PC-9 (cell line): ENCODE results near the gene SH3GL1. TPM values are rescaled to one million over a fixed set of nuclear protein-coding genes. Genes with fewer than 3 reads are reported as not detected.

Experiments used
- BruUV-seq: library from RNA; stranded (reverse); fragments of 400-500 nt; replicated peaks from 2 replicates; lab custom pipeline; 2021; lab: Mats Ljungman, UMichigan
- CTCF ChIA-PET: fragments of 300-600 bp; sonication (Branson Sonifier 250); formaldehyde crosslinking; loops from one replicate; lab custom pipeline; 2022; ENCODE audit warnings: antibody characterized with exemption; lab: Charles Lee
- POLR2A ChIA-PET: fragments of 300-600 bp; sonication (Branson Sonifier 250); formaldehyde crosslinking; loops from one replicate; lab custom pipeline; 2022; ENCODE audit warnings: antibody characterized with exemption; ENCODE audit not compliant: unreplicated experiment; lab: Charles Lee
- DNase-seq, 2 experiments: peaks; one replicate each; pipeline versions ENCODE4 v3.0.0 to v3.0.0-alpha.2; 2015 to 2022; ENCODE audit warnings: mixed read lengths in 1 of 2
- H2AFZ ChIP-seq: fragments of 200-600 bp; sonication (generic); 2 replicates; pipeline ENCODE4 v1.8.1; 2017; ENCODE audit warnings: antibody characterized with exemption
- H3F3A ChIP-seq: fragments of 200-600 bp; sonication (generic); 2 replicates; pipeline ENCODE4 v1.8.1; 2017; ENCODE audit warnings: antibody characterized with exemption, mild to moderate bottlenecking, low read depth; ENCODE audit not compliant: insufficient read depth
- H3K27ac ChIP-seq: fragments of 200-600 bp; sonication (generic); 2 replicates; pipeline ENCODE4 v1.6.1; 2016; ENCODE audit warnings: mixed run types
- H3K27me3 ChIP-seq: fragments of 200-600 bp; sonication (generic); 2 replicates; pipeline ENCODE4 v1.6.1; 2016; ENCODE audit warnings: low read depth, mixed run types; ENCODE audit not compliant: insufficient read depth
- H3K36me3 ChIP-seq: fragments of 200-600 bp; sonication (generic); 2 replicates; pipeline ENCODE4 v1.6.1; 2016; ENCODE audit warnings: low read depth, mixed run types
- H3K4me1 ChIP-seq: fragments of 200-600 bp; sonication (generic); replicated peaks from 2 replicates; pipeline ENCODE4 v1.6.1; 2016; ENCODE audit warnings: mixed run types; ENCODE audit not compliant: insufficient read depth
- H3K4me2 ChIP-seq: fragments of 200-600 bp; sonication (generic); 2 replicates; pipeline ENCODE4 v1.6.1; 2017; ENCODE audit warnings: mixed run types
- H3K4me3 ChIP-seq: fragments of 200-600 bp; sonication (generic); 2 replicates; pipeline ENCODE4 v1.6.1; 2016; ENCODE audit warnings: mixed run types
- H3K79me2 ChIP-seq: fragments of 200-600 bp; sonication (generic); 2 replicates; pipeline ENCODE4 v1.6.1; 2017; ENCODE audit warnings: low read depth, mixed run types
- H3K9me2 ChIP-seq: fragments of 200-600 bp; sonication (generic); 2 replicates; pipeline ENCODE4 v1.8.1; 2017; ENCODE audit warnings: mild to moderate bottlenecking; ENCODE audit not compliant: insufficient read depth
- H3K9me3 ChIP-seq: fragments of 200-600 bp; sonication (generic); 2 replicates; pipeline ENCODE4 v1.8.1; 2016; ENCODE audit warnings: low read depth; ENCODE audit not compliant: insufficient read depth
- H4K20me1 ChIP-seq: fragments of 200-600 bp; sonication (generic); 2 replicates; pipeline ENCODE4 v1.8.1; 2017; ENCODE audit not compliant: insufficient read depth
- EZH2 ChIP-seq: fragments of 200-600 bp; sonication (generic); IDR thresholded peaks from 2 replicates; pipeline ENCODE4 v1.8.0; 2017; ENCODE audit warnings: antibody characterized with exemption, low read depth
- intact Hi-C: fragments of 100-400 bp; cut with micrococcal nuclease; formaldehyde crosslinking; loops from one replicate; pipeline ENCODE4 v1.10.0; 2022; ENCODE audit not compliant: unreplicated experiment
- total RNA-seq: library from RNA; stranded (reverse); gene quantifications from 2 replicates; pipeline ENCODE4 v1.2.3, GENCODE V29; 2021
- TF ChIP-seq, protein P1 (sequence below): fragments of 200-600 bp; sonication (generic); conservative IDR thresholded peaks from 2 replicates; pipeline ENCODE4 v1.6.1; 2017; ENCODE audit warnings: mixed run types, antibody characterized with exemption, mild to moderate bottlenecking, moderate library complexity

SH3GL1 gene
- total RNA-seq, 1 experiment from 2014 or later = 49.2 TPM

DNA sequence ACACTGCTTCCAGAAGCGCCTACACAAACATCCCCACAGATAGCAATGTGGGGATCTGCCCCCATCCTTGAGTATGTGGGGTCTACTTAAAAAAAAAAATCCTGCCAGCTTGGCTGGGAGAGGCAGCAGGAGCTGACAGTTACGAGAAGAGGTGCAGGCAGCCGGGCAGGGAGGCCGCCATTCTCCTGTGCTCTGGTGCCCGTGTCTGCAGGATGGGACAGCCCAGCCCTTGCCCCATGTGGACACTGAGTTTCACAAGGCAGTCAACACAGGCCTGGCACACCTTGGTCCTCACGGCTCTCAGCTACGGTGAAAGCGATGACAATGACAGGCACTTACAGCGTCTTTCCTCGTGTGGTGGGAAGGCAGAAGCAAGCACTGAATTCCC, 33.0 kb downstream of the SH3GL1 start:
- DNase-seq = no peak
- Histone ChIP-seq H4K20me1 (no peaks in the 10 kb centered on the region), H3K79me2 (peaks cover 1% of the 10 kb centered on the region; the same call in 1 of the 2 replicates), H3K27ac (no peak overlapping the region), H3K27me3 (no peaks in the 10 kb centered on the region), H3K4me2 (no peak overlapping the region), H3K9me3 (no peaks in the 10 kb centered on the region), H3K36me3 (no peaks in the 10 kb centered on the region), H3K4me1 (no peaks in the 10 kb centered on the region), H3K4me3 (no peak overlapping the region), H3F3A (no peaks in the 10 kb centered on the region), H2AFZ (no peak overlapping the region), H3K9me2 (no peaks in the 10 kb centered on the region)
- no peak for TF ChIP-seq EZH2
- ChIA-PET CTCF (no interaction called here), POLR2A (no interaction called here)
- intact Hi-C loops = no loop called here
- BruUV-seq = no TSS peak

DNA sequence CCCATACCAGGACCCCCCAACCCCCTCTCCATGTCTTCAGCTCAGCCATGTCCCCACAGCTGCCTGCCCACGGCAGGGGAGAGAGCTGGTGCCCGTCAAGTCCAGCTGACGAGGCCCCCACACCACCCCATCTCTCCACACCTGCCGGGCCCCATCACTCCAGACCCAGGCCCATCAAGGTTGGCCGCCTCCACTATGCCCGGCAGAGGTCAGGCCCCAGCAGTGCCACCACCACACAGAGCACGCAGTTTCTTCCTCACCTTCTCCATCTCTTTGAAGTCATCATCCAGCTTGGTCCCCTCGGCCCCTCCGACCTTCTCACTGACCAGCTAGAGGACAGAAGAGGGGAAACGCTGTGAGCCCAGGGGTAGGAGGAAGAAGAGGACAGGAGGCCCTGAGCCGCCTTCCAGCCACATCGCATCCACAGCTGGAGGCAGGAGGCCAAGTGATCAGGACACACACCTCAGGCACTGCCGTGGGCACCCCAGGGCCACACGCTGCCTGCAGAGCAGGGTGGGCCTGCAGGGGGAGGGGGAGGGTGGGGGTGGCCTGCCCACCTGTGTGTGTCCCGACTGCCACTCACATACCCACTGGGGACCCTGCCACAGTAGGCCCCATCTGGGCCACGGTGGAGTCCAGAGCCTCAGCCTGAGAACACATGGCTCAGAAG, 33.5 kb downstream of the SH3GL1 start:
- no peak overlapping the region for H3K27ac ChIP-seq
- no peaks in the 10 kb centered on the region for H3K36me3 ChIP-seq
- no peaks in the 10 kb centered on the region for H3K27me3 ChIP-seq
- ChIA-PET POLR2A (no interaction called here), CTCF (no interaction called here)
- no peaks in the 10 kb centered on the region for H3K9me3 ChIP-seq
- no peaks in the 10 kb centered on the region for H3F3A ChIP-seq
- intact Hi-C loops = no loop called here
- H3K4me2 ChIP-seq = no peak overlapping the region
- no peaks in the 10 kb centered on the region for H3K4me1 ChIP-seq
- no peak for DNase-seq
- H2AFZ ChIP-seq = no peak overlapping the region
- no peak overlapping the region for H3K4me3 ChIP-seq
- BruUV-seq = no TSS peak
- no peaks in the 10 kb centered on the region for H3K79me2 ChIP-seq
- no peak for TF ChIP-seq EZH2
- TF ChIP-seq, protein P1, sequence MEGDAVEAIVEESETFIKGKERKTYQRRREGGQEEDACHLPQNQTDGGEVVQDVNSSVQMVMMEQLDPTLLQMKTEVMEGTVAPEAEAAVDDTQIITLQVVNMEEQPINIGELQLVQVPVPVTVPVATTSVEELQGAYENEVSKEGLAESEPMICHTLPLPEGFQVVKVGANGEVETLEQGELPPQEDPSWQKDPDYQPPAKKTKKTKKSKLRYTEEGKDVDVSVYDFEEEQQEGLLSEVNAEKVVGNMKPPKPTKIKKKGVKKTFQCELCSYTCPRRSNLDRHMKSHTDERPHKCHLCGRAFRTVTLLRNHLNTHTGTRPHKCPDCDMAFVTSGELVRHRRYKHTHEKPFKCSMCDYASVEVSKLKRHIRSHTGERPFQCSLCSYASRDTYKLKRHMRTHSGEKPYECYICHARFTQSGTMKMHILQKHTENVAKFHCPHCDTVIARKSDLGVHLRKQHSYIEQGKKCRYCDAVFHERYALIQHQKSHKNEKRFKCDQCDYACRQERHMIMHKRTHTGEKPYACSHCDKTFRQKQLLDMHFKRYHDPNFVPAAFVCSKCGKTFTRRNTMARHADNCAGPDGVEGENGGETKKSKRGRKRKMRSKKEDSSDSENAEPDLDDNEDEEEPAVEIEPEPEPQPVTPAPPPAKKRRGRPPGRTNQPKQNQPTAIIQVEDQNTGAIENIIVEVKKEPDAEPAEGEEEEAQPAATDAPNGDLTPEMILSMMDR = no peak
- H4K20me1 ChIP-seq = no peaks in the 10 kb centered on the region
- H3K9me2 ChIP-seq = no peaks in the 10 kb centered on the region

DNA sequence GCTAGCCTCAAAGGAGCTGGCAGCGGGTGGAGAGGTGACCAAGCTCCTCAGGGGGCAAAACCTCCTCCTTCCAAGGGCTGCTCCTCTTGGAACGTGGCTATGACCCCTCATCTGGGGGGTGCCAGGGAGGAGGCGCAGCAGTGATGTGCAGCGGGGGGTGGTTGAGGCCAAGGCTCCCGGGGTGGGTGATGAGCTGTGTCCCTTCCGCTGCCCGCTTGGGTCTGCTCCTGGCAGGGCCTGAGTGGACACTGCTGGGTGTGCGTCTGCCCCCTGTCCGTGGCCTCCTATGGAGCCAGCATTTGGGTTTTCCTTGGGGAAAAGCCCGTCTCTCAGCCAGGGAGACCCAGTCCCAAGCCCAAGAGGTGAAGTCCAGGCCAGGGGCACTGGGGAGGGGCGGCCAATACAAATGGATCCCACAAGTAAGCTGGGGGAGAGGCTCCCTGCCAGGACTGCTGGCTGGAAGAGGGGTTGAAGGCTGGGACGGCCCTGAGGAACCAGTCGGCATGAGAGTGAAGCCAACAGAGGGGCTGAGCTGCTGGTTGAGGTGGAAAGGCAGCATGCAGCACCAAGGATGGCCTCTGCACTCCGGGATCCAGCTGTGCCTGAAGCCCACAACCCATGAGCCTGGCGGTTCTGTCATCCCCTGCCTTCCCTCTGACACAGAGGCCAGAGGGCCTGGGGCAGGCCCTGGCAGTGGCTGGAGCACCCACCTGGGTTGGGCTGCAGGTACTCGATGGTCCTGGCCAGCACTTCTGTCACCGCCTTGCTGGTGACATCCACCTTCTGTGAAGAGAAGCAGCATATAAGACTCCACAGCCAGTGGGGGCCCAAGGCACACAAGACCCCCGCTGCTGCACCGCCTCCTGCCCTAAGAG, 34.3 kb downstream of the SH3GL1 start:
- no TSS peak for BruUV-seq
- intact Hi-C loops = no loop called here
- no peaks in the 10 kb centered on the region for H3K36me3 ChIP-seq
- H2AFZ ChIP-seq = no peak overlapping the region
- no peak overlapping the region for H3K4me3 ChIP-seq
- H3K9me2 ChIP-seq = no peaks in the 10 kb centered on the region
- no peak overlapping the region for H3K27ac ChIP-seq
- H3K4me1 ChIP-seq = no peaks in the 10 kb centered on the region
- no peaks in the 10 kb centered on the region for H3K9me3 ChIP-seq
- ChIA-PET POLR2A (interaction anchor here (0.6 kb wide), 1 partner anchor 36 kb away, joined by 7 read pairs; the partner anchor contains the start of gene CHAF1A), CTCF (no interaction called here)
- no peak for TF ChIP-seq EZH2
- TF ChIP-seq, protein P1 = no peak
- H3K27me3 ChIP-seq = no peaks in the 10 kb centered on the region
- no peak overlapping the region for H3K4me2 ChIP-seq
- no peaks in the 10 kb centered on the region for H4K20me1 ChIP-seq
- H3K79me2 ChIP-seq = no peaks in the 10 kb centered on the region
- DNase-seq = no peak
- no peaks in the 10 kb centered on the region for H3F3A ChIP-seq
